ENCODE measurements around the gene HOXB7.
A peak's percentile ranks its signal among the peaks of the same experiment; 100 is the strongest.

The HOXB7 gene

DNA sequence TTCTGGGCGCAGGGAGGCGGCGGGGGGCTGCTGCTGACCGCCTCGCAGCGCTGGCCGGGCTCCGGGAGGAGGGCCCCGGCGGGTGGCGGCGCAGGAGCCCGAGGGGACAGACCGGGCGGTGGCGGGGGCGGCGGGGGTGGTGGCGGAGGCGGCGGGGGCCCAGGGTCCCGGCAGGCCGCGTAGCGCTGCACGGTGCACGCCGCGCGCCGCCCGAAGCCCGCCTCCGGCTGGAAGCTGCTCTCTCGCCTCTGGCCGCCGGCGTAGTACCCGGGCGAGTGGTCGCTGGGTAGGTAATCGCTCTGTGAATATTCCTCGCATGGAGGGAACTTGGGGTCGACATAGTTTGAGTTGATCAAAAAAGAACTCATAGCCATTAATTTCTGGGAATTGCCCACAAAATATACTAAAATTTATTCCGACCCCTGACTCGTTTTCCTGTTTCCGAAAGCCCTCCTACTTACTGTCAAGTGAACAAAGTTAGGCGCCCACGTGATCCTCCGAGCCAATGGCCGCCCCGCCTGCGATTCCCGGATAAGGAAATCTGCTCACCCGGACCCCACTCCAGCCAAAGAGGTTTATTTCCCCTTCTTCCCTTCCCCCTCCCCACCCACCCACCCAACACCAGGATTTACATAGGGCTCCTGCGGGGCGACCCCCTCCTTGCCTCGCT, 32.7 kb downstream of the HOXB7 start, which contains the start of gene HOXB4:
Gene HOXB4, minus strand, starts transcription at position 405 of the 670 bp plus-strand sequence. Its CDS starts 31 bp downstream, at position 374.
- DNase-seq, result peak; percentile 73

GRCh38 chr17:48577330-48577945, 33.4 kb downstream of the HOXB7 start:
- peak; percentile 59 for DNase-seq

GRCh38 chr17:48576479-48577309, 34.1 kb downstream of the HOXB7 start:
- no peak for DNase-seq

DNA sequence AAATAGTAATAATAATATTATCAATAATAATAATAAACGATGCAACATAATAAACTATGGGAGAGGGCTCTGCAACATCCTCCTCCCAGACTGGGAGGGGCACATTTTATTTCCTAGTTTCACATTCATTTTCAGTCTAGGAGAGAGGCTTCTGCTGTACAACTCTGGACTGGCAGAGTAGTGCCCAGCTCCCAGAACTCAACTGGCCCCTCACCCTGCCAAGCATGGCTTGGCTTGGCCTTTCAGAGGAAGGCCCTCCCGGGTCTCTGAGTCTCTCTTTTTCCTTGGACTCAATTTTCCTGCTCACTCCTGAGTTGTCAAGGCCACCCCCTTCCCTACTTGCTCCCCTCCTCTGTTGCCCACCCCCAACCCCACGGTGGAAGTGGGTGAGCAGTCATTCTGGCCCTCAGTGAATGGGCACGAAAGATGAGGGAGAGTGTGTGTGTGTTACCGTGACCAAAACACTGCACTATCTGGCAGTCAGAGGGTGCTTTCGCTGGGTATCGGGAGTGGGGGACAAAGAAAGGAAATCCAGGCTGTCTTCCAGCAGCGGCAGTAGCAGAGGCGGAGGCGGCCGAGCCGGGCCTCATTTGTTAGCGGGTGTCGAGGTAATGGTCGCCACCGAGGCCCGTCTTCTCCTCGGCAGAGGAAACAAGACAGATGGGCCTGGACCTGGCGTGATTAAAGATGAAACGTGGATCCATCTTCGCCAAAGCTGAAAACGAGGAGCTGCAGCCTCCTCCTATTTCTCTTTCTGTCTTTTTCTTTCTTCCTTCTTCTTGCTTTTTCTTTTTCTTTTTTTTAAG, 34.9 kb downstream of the HOXB7 start:
- DNase-seq, result no peak

- DNase-seq, result no peak
Measured at GRCh38 chr17:48575066-48575582, 35.7 kb downstream of the HOXB7 start.

DNA sequence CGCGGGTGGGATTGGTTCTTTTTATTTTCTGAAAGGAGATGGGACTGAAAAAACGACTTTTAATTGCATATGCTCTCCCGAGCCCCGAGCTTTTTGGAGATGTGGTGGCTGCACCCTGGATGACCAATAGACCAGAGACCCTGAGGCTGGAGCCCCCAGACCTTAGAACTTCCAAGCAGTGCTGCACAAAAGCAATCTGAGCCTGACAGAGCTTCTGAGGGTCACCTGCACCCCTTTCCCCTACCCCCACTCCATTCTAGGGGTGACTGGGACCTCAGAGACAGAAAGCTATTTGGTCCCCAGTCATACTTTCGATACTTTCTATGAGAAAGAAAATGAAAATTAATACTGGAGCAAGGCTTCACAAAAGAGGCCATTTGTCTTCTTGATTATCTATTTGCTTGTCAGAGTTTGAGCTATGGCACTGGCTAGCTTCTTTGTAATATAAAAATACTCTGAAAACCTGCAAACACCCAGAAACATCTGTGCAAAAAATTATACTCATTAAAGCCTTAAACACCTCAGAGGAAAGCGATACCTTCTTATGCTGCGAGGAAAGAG, 36.2 kb downstream of the HOXB7 start:
- DNase-seq, result no peak

GRCh38 chr17:48571826-48572417, 38.9 kb downstream of the HOXB7 start:
- DNase-seq, result no peak

DNA sequence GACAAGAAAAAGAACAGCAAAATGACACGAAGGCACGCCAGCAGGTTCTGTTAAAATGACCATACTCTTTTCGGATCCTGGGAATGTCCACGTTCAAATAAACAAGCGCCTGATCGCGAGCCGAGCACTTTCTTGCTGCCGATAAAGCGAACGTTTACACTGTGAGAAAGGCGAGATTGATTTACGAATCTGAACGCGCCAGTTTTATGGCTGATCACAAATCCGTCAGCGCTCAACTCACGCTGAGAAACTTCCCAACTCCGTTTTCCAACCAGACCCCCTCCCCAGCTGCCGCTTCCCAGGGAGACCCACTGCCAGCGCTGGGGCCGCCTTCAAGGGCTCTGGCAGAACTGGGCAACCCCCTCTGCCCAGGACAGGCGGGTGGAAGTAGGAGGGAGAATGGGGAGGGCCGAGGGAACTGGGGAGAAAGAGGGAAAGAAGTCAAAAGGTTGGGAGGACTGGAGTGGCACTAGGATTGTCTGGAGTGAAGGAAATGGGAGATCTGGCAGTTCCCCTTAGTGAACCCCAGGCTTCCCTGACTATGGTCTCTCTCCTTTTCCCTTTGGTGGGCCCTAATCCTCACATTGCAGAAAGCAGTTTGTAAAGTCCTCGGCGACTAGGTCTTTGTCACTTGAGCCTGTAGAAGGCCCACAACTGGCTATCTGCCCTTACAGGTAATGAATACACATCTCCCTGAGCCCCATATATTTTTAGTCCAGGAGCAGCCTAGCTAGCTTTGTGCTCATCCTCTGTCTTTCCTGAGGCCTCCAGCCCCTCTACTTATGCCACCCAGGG, 39.6 kb downstream of the HOXB7 start:
- no peak for DNase-seq

- no peak for DNase-seq
Measured at GRCh38 chr17:48570325-48571023, 40.3 kb downstream of the HOXB7 start.

DNA sequence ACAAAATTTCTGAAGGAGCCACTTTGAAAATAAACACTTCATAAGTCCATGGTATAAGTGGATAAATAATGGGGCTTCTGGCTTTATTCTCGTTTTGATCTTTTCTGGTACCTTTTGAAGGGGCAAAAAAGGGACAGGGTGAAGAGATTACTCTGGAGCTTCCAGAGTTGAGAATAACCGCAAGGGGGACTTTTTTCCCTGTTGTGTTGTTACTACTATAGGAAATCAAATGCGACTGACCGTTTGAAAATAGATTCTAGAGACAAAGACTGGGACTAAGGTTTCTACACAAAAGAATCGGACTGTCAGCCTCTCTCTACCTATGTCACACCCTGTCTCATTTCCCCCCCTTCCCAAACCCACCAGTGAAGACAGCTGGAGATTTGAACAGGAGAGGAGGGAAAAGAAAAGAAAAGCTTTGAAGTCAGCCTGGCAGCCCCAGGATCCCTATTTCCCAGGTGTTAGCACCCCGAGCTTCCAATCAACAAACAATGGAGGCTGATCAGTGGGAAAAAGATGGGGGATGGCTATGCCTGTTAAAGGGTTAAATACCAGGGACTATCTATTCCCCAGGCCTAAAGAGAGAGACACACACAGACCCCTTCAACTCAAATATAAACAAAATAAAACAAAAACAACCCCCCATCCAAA, 41.0 kb downstream of the HOXB7 start:
- DNase-seq, result no peak

- no peak for DNase-seq
Measured at GRCh38 chr17:48569240-48569582, 41.6 kb downstream of the HOXB7 start.

DNA sequence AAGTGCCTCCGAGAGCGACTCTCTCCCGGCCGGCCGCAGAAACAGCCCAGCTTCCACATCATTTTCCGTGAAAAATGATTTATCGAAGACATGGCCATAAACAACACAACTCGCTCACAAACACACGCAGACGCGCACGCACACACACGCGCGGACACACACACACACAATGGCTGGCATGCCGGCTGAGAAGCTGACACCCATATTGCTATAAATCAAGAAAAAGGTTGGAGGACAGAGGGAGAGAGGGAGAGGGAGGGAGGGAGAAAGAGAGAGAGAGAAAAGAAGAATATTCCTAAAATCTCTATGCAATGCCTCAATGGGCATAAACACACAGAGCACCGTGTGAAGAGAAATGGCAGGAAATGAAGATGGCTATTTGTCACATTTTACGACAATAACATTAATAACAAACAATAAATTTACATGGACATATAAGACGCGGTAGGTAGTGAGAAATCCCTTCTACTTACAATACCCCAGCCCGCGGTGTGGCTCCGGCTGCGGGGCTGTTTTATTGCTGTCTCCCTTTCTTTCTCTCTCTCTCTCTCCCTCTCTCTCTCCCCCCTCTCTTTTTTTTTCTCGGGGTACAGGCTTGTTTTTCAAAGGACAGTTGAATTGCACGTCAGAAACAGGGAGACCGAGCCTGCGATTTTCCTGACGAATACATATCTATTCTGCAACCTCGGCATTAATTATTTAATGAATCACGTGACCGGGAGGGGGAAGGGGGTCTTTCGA, 42.1 kb downstream of the HOXB7 start:
- no peak for DNase-seq

DNA sequence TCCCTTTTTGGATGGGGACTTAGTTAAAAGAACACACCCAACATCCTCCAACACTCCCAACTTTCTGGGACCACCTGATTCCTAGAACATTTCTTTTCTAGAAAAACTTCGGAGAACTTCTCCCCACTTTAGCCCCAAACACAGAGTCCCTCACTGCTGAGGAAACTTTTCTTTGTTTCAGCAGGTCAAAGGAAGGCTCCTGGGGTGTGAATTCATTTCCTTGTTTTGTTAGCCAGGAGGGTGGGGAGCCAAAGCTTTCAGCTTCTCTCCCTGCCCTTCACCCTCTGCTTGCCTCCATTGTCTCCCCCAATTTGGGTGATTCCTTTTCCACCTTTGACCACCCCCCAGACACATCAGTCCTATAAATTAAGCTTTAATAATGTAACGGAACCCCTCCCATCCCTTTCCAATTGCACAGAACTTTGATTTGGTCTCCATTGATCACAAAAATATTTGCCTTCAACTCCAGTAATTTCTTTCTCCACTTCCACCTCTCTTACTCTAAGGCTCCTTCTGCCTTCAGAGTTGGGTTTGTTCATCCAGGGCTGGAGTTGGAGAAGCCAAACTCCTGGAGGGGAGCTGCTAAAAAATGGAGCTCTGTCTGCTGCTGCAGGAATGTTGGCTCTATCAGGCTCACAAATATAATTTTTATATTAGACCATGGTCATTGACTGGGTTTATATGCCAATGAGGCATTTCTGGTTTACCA, 43.0 kb downstream of the HOXB7 start:
- DNase-seq, result no peak

- DNase-seq, result no peak
Measured at GRCh38 chr17:48567209-48567608, 43.6 kb downstream of the HOXB7 start.

DNA sequence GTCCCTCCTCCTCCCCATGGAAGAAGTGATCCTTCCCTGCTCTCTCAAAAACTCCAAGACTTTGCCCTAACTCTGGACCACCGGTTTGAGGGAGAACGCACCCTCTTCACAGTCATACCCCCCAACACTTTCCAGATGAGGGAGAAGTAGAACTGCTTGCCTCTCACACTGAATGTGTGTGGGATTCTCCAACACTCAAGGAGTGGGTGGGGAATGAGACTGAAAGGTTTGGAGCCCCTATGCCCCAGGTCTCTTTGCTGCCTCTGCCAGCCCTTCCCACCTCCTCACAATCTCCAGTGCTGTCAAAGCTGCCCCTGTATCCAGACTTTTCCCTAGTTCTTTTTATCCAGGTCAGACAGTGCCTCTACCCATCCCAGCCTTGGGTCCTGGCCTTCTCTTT, 44.1 kb downstream of the HOXB7 start:
- DNase-seq, result no peak

DNA sequence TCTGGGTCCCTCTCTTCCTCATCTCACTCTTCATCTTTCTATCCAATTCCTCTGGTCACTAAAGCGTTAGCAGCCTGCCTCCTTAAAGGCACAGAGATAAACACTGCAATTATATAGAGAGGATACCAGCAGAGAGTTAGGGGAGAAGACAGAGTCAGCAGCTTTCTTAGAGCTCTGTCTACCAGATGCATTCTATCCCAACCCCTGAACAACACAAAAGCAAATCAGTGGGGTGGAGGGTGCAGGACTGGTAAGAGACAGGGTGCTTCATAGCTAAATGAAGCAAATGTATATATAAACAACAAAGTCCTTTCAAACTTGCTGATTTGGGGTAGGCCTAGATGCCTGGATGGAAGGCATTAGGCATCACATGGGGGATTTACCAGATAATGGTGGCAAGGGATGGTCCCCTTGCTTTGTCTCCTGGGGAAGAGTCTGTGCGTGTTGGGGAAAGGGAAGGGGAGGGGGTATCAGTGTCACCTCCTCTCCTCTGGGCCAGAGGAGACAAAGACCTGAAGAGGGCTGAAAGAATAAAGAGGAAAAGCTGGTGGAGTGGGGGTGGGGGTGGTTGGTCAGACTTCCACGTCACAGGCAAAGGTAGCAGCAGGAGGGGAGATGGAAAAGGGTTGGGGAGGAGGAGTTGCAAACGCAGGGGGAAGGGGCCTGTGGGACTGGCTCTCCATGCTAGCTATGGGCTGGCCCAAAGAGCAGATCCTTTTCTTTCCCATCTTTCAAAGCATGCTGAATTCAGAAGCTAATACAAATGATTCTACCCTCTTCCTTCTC, 44.7 kb downstream of the HOXB7 start:
- DNase-seq, result no peak

GRCh38 chr17:48565022-48565554, 45.7 kb downstream of the HOXB7 start:
- no peak for DNase-seq
